ENCODE data around the gene VPS13C. TPM values are rescaled to one million over a fixed set of nuclear protein-coding genes. Genes with fewer than 3 reads are reported as not detected.

Gene VPS13C
- total RNA-seq, 1 experiment from 2014 or later, result 18.6 TPM

DNA sequence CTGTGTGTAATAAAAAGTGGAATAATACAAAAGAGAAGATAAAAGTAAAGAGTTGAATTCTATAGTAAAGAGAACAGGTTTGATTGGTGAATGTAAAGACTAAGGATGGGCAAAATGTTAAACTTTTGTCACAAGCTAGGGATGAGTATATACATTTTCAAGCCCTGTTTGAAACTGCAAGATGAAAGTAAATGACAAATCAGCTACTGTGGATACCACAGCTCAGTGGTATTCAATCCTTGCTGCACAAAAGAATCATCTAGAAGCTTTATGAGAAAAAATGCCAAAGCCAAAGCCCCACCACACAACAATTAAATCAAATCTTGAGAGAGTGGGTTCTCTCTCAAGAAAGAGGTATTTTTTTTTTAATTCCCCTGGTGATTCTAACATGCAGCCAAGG is 67.7 kb downstream of the VPS13C start:
- ATAC-seq (no peak), DNase-seq (ENCODE audit: low read depth, low spot score) (no peak)
- Histone ChIP-seq H3K79me2 (ENCODE audit: insufficient read depth, low read length) (no peaks in the 10 kb centered on the region), H3K4me2 (ENCODE audit: low read length) (no peak overlapping the region), H3K36me3 (ENCODE audit: control insufficient read depth in 1 of 2, insufficient read depth in 2 of 2, low read length in 2 of 2) (no peaks in the 10 kb centered on the region), H2AFZ (ENCODE audit: low read depth, low read length, poor library complexity, severe bottlenecking) (no peak overlapping the region), H3K4me1 (ENCODE audit: control insufficient read depth in 1 of 2, insufficient read depth in 2 of 2, low read length in 2 of 2) (no peaks in the 10 kb centered on the region), H3K9me2 (ENCODE audit: insufficient read depth) (no peaks in the 10 kb centered on the region), H3K9me3 (ENCODE audit: control insufficient read depth in 1 of 2, insufficient read depth in 1 of 2, low read depth in 1 of 2, low read length in 2 of 2) (no peaks in the 10 kb centered on the region), H3K27me3 (ENCODE audit: insufficient read depth, low read length) (no peaks in the 10 kb centered on the region), H3K27ac (ENCODE audit: low read depth, low read length) (no peak overlapping the region), H3K4me3 (replicated peaks in 1 of 2; ENCODE audit: low read depth in 1 of 2, low read length in 2 of 2) (no peak overlapping the region), H3K9ac (ENCODE audit: low read length) (no peak overlapping the region), H4K20me1 (ENCODE audit: insufficient read depth) (no peaks in the 10 kb centered on the region)
- no TSS peak for BruUV-seq (replicated peaks)
- ChIA-PET CTCF (no interaction called here), POLR2A (no interaction called here), RAD21 (ENCODE audit: low non-redundant PET in 1 of 2, low total read pairs in 2 of 2, uncharacterized antibody in 2 of 2, unreplicated experiment in 2 of 2) (no interaction called here)
- TF ChIP-seq SP1 (IDR thresholded peaks at IDR 0.05; ENCODE audit: low read depth), result no peak
- TF ChIP-seq JUND (IDR thresholded peaks at IDR 0.05), result no peak
- no peak for TF ChIP-seq ELF1 (IDR thresholded peaks at IDR 0.05; ENCODE audit: borderline replicate concordance, low read depth)
- TF ChIP-seq POLR2A (IDR thresholded peaks at IDR 0.05; ENCODE audit: borderline replicate concordance, extremely low read depth, insufficient read depth, insufficient read length), result no peak
- TF ChIP-seq, protein P1, sequence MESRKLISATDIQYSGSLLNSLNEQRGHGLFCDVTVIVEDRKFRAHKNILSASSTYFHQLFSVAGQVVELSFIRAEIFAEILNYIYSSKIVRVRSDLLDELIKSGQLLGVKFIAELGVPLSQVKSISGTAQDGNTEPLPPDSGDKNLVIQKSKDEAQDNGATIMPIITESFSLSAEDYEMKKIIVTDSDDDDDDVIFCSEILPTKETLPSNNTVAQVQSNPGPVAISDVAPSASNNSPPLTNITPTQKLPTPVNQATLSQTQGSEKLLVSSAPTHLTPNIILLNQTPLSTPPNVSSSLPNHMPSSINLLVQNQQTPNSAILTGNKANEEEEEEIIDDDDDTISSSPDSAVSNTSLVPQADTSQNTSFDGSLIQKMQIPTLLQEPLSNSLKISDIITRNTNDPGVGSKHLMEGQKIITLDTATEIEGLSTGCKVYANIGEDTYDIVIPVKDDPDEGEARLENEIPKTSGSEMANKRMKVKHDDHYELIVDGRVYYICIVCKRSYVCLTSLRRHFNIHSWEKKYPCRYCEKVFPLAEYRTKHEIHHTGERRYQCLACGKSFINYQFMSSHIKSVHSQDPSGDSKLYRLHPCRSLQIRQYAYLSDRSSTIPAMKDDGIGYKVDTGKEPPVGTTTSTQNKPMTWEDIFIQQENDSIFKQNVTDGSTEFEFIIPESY (IDR thresholded peaks at IDR 0.05; ENCODE audit: extremely low read depth, insufficient replicate concordance, low read length), result no peak
- no peak for TF ChIP-seq POLR2AphosphoS5 (IDR thresholded peaks at IDR 0.05; ENCODE audit: low read depth, low read length)
- TF ChIP-seq, protein P2, sequence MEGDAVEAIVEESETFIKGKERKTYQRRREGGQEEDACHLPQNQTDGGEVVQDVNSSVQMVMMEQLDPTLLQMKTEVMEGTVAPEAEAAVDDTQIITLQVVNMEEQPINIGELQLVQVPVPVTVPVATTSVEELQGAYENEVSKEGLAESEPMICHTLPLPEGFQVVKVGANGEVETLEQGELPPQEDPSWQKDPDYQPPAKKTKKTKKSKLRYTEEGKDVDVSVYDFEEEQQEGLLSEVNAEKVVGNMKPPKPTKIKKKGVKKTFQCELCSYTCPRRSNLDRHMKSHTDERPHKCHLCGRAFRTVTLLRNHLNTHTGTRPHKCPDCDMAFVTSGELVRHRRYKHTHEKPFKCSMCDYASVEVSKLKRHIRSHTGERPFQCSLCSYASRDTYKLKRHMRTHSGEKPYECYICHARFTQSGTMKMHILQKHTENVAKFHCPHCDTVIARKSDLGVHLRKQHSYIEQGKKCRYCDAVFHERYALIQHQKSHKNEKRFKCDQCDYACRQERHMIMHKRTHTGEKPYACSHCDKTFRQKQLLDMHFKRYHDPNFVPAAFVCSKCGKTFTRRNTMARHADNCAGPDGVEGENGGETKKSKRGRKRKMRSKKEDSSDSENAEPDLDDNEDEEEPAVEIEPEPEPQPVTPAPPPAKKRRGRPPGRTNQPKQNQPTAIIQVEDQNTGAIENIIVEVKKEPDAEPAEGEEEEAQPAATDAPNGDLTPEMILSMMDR (IDR thresholded peaks at IDR 0.05 in 2 of 3, conservative IDR thresholded peaks at IDR 0.05 in 1 of 3; ENCODE audit: borderline replicate concordance in 1 of 3, insufficient read depth in 1 of 3, low read depth in 2 of 3, low read length in 2 of 3), result no peak
- no peak for TF ChIP-seq TCF7L2 (IDR thresholded peaks at IDR 0.05; ENCODE audit: borderline replicate concordance, extremely low read depth, insufficient read depth, insufficient read length)
- TF ChIP-seq, protein P3, sequence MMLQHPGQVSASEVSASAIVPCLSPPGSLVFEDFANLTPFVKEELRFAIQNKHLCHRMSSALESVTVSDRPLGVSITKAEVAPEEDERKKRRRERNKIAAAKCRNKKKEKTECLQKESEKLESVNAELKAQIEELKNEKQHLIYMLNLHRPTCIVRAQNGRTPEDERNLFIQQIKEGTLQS (IDR thresholded peaks at IDR 0.05), result no peak
- TF ChIP-seq EZH2phosphoT487 (IDR thresholded peaks at IDR 0.05; ENCODE audit: borderline replicate concordance), result no peak
- no peak for TF ChIP-seq ZFX (IDR thresholded peaks at IDR 0.05)
- no peak for TF ChIP-seq FOSL1 (IDR thresholded peaks at IDR 0.05; ENCODE audit: low read depth)
- intact Hi-C loops (cut with micrococcal nuclease), result no loop called here
